Left kidney (tissue), 8 donors: Measurements from ENCODE around the gene LRRC37A3. TPM values are rescaled to one million over a fixed set of nuclear protein-coding genes. Genes with fewer than 3 reads are reported as not detected.
"Not testable (repeated sequence)": the region's sequence is repeated elsewhere in the genome, so short reads cannot be mapped to it uniquely, and the experiment has no call there.

Experiments
- DNase-seq: peaks from one replicate; pipeline ENCODE4 v3.0.0-alpha.2; 2013
- long read RNA-seq, 8 donors: transcript quantifications; one replicate each; lab custom pipeline, GENCODE V29; 2026
- polyA plus RNA-seq: library from polyadenylated mRNA; unstranded; fragments of 120-200 nt; gene quantifications from one replicate; pipeline ENCODE4 v1.2.1, GENCODE V29; 2013; ENCODE audit not compliant: insufficient read length

Gene LRRC37A3
- polyA plus RNA-seq = 42.2 TPM
- long read RNA-seq, donor 1, partial matches to known transcripts = 0 of 1 reads
- long read RNA-seq, donor 1, other reads (novel, unspliced or antisense) = 0 of 1 reads
- long read RNA-seq, donor 2, partial matches to known transcripts = 0 of 3 reads
- long read RNA-seq, donor 2, other reads (novel, unspliced or antisense) = 0 of 3 reads
- long read RNA-seq, donor 3 = 0 reads
- long read RNA-seq, donor 4 = 0 reads
- long read RNA-seq, donor 5 = 0 reads
- long read RNA-seq, donor 6 = 0 reads
- long read RNA-seq, donor 7, full-length matches to known transcripts = 2 of 7 reads
- long read RNA-seq, donor 7, partial matches to known transcripts = 5 of 7 reads
- long read RNA-seq, donor 7, other reads (novel, unspliced or antisense) = 0 of 7 reads
- long read RNA-seq, donor 8, partial matches to known transcripts = 5 of 5 reads
- long read RNA-seq, donor 8, other reads (novel, unspliced or antisense) = 0 of 5 reads

GRCh38 chr17:64919289-64920025 is at the start of gene LRRC37A3:
TSS of gene LRRC37A3 (minus strand) at chr17:64919478. CDS start at chr17:64897257, 22,221 bp downstream.
- DNase-seq = peak; percentile 89

- DNase-seq = not testable (repeated sequence)
Measured at GRCh38 chr17:64965873-64966287, 46.6 kb upstream of the LRRC37A3 start.

GRCh38 chr17:64965256-64965872 is 46.1 kb upstream of the LRRC37A3 start:
- not testable (repeated sequence) for DNase-seq

- DNase-seq = no peak
Measured at GRCh38 chr17:64964796-64965195, 45.5 kb upstream of the LRRC37A3 start.

- DNase-seq = not testable (repeated sequence)
Measured at GRCh38 chr17:64963814-64964213, 44.5 kb upstream of the LRRC37A3 start.

- DNase-seq = peak; percentile 79
Measured at GRCh38 chr17:64961563-64962378, 42.5 kb upstream of the LRRC37A3 start.

GRCh38 chr17:64951877-64952276 is 32.6 kb upstream of the LRRC37A3 start:
- DNase-seq = no peak

- no peak for DNase-seq
Measured at GRCh38 chr17:64950871-64951270, 31.6 kb upstream of the LRRC37A3 start.

- DNase-seq = no peak
Measured at GRCh38 chr17:64947152-64947551, 27.9 kb upstream of the LRRC37A3 start.

- DNase-seq = no peak
Measured at GRCh38 chr17:64941761-64942160, 22.5 kb upstream of the LRRC37A3 start.

- DNase-seq = no peak
Measured at GRCh38 chr17:64941045-64941444, 21.8 kb upstream of the LRRC37A3 start.

- no peak for DNase-seq
Measured at GRCh38 chr17:64940055-64940454, 20.8 kb upstream of the LRRC37A3 start.

GRCh38 chr17:64938925-64939474 is 19.7 kb upstream of the LRRC37A3 start:
- DNase-seq = no peak

GRCh38 chr17:64938290-64938689 is 19.0 kb upstream of the LRRC37A3 start:
- no peak for DNase-seq

GRCh38 chr17:64936117-64936516 is 16.8 kb upstream of the LRRC37A3 start:
- no peak for DNase-seq

- DNase-seq = not testable (repeated sequence)
Measured at GRCh38 chr17:64934284-64934778, 15.1 kb upstream of the LRRC37A3 start.

GRCh38 chr17:64932850-64933249 is 13.6 kb upstream of the LRRC37A3 start:
- DNase-seq = not testable (repeated sequence)

GRCh38 chr17:64930374-64930773 is 11.1 kb upstream of the LRRC37A3 start:
- DNase-seq = not testable (repeated sequence)

GRCh38 chr17:64929419-64930209 is 10.3 kb upstream of the LRRC37A3 start:
- DNase-seq = not testable (repeated sequence)

GRCh38 chr17:64928701-64929100 is 9.4 kb upstream of the LRRC37A3 start:
- DNase-seq = not testable (repeated sequence)
